DMS79 (cell line): Measurements from ENCODE around the gene MTG2.
A peak's percentile ranks its signal among the peaks of the same experiment; 100 is the strongest.

Experiments
- DNase-seq: peaks from one replicate; lab custom pipeline; 2025; lab: John Stamatoyannopoulos, UW

MTG2 gene

GRCh38 chr20:62206388-62206775, 23.6 kb downstream of the MTG2 start:
- no peak for DNase-seq

- no peak for DNase-seq
Measured at GRCh38 chr20:62208061-62208794, 25.4 kb downstream of the MTG2 start.

DNA sequence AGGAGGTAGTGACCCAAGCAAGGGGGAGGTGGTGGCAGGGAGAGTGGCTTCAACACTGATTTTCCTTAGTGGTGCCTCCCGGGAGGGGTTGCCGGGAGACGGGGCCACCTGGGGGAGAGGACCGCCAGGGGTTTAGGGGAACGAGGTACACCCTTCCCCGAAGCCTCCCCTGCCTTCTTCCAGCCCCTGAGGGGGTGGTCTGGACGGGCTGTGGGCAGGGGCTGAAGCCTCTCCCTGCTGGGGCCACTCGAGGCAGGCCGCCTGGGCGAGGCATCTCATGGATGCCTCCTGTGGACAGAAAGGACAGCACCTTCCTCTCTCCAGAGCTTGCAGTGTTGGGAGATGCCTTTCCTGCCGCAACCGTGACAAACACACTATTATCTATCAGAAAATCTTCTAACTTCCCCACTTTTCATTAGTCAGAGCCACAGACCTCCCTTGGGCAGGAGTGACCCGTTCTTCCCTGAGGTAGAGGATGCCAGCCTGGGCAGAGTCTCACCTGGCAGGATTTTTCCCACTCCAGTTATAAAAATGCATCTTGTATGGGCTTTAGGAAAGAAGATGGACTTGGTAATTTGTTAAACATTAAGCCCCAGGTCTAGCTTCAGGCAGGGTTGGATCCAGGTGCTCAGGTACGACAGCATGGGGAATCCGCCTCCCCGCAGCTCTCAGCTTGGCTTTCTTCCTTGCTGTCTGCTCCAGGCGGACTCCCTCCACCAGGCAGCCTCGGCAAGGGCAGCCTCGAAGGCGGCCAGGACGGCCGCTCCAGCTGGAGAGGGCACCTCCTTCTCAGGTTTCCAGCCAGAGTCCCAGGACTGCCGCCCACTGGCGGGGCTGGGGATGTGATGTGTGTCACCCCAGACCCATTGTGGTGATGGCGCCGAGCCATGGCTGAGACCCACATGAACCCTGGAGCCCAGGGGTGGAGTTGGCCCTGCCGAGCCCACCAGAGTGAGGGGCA, 26.2 kb downstream of the MTG2 start:
- no peak for DNase-seq

- DNase-seq = no peak
Measured at GRCh38 chr20:62209850-62210495, 27.1 kb downstream of the MTG2 start.

GRCh38 chr20:62210496-62210855, 27.6 kb downstream of the MTG2 start:
- no peak for DNase-seq

GRCh38 chr20:62211216-62211615, 28.4 kb downstream of the MTG2 start:
- no peak for DNase-seq

DNA sequence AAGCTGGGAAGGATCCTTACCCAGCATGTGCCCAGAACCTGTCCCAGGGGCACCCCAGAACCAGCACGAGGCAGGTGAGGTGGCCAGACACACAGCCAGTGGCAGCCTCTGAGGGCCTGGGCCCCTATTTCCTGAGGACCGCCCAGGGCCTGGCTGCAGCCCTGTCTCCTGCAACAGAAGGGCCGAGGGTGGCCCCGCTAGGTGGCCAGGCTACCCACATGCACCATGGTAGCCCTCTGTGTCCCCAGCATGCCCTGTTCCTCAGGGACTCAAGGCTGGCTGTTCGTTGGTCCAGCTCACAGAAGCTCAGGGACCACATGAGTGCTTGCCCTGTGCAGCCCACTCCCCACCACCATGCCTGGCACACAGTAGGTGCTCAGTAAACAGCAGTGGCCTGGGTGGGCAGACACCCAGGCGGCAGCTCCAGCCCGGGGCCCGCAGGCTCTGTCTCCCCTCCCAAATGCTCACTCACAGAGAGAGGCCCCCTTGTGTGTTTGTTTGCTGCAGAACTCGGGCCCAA, 29.0 kb downstream of the MTG2 start:
- DNase-seq = no peak

GRCh38 chr20:62212299-62212698, 29.5 kb downstream of the MTG2 start:
- DNase-seq = no peak

GRCh38 chr20:62214067-62214466, 31.2 kb downstream of the MTG2 start:
- peak; percentile 23 for DNase-seq

DNA sequence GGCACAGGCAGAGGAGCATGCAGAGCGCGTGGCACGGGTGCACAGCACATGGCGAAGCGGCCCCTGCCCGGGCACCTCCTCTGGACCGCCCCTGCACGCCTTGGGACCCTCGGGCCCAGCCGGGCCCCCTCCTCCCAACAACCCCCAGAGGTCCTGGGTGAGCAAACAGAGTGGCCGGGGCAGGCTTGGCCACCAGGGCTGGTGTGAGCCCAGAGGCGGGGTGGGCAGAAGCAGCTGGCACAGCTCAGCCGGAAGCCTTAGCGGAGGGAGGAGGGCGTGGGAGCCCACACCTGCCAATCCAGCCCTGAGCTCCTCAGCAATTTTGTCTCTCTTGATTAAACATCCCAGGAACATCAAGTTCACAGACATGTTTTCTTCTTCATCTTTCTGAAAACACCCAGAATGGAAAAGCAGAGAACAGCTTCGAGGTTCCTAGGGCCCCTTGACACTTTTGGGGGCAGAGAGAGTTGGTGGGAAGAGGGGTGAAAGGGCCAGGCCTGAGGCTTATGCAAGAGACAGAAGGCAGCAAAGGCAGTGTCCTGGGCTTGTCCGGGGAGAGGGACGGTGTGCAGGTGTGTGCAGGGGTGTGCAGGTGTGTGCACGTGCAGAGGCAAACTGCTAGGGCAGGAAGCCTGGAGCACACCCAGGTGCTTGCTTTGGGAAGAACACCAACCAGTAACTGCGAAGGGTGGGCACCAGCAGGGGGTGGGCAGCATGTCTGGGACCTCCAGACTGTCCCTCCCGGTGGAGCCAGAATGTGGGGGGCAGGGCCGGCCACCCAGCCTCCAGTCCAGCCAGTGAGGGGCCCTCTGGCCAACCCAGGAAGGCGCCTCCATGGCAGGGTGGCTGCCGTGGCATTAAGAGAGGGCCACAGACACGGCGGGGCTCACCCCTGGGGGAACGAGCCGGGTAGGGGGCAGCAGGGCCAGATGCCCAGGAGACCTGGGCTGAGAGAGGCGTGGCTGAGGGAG, 32.5 kb downstream of the MTG2 start:
- no peak for DNase-seq

DNA sequence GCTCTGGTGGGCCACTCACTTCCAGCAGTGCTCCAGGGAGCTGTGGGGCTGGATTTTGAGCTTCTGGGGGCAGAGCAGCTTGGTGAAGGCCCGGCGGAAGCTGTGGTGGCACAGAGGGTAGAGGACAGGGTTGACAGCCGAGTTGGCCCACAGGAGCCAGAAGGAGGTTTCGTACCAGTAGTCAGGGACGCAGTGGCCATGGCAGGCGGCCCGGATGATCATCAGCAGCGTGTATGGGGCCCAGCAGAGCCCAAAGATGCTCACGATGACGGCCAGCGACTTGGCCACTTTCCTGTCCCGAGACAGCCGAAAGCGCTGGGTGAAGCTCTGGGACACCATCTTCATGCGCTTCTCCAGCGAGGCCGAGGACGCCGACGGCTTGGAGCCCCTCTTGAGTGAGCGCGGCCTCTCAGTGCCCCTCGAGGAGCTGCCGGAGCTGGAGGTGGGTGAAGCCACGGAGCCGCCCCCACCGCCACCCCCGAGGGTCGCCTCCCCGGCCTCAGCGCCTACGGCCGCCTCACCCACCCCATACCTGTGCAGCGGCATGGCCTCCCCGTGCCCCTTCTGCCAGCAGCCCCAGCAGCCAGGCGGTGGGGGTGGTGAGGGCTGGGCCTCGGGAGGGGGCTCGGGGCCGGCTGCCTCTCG, 33.3 kb downstream of the MTG2 start:
- DNase-seq = no peak

GRCh38 chr20:62216636-62217566, 34.1 kb downstream of the MTG2 start:
- no peak for DNase-seq

- no peak for DNase-seq
Measured at GRCh38 chr20:62217913-62218773, 35.3 kb downstream of the MTG2 start.

- DNase-seq = no peak
Measured at GRCh38 chr20:62219101-62219991, 36.5 kb downstream of the MTG2 start.

DNA sequence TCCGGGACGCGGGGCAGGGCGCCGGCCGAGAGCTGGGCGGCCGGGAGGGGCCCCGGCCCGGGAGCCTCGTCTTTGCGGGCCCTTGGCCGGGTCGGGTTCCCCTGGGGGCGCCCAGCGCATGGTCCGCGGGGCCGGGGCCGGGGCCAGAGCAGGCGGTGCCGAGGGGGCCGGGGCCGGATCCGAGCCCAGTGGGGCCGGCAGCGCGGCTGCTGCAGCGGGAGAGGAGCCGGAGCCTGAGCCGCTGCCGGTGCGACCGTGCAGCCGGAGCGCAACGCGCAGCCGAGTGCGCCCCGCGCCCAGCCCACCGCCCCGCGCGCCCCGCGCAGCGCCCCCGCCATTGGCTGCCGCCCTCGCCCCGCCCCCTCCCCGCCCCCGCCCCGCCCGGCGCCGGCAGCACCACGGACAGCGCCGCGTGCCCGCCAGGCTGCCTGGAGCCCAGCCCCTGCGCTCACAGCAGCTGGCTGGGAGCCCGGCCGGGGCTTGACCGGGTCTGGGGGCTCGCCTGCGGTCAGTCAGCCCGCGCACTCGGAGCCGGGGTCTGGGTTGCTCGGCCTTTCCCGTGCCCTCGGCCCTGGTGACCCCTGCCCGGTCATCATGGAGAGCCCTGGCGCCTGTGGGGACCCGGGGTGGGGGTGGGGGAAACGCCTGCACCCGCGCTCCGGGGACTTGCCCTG, 37.3 kb downstream of the MTG2 start, which contains the start of gene HRH3:
Gene HRH3 (minus strand): TSS at position 287 of the 674 bp plus-strand sequence. CDS start 308 bp downstream, outside the sequence.
- no peak for DNase-seq

- no peak for DNase-seq
Measured at GRCh38 chr20:62220666-62221568, 38.1 kb downstream of the MTG2 start.
